ENCODE measurements around the gene TRIM56. TPM values are rescaled to one million over a fixed set of nuclear protein-coding genes. Genes with fewer than 3 reads are reported as not detected.

Gene TRIM56
- total and polyA plus RNA-seq, 9 of the 15 experiments (the other 6 are each of a cell fraction or from before 2014, with no cell fraction given): 2.0 to 29.7 (median 11.6) TPM

DNA sequence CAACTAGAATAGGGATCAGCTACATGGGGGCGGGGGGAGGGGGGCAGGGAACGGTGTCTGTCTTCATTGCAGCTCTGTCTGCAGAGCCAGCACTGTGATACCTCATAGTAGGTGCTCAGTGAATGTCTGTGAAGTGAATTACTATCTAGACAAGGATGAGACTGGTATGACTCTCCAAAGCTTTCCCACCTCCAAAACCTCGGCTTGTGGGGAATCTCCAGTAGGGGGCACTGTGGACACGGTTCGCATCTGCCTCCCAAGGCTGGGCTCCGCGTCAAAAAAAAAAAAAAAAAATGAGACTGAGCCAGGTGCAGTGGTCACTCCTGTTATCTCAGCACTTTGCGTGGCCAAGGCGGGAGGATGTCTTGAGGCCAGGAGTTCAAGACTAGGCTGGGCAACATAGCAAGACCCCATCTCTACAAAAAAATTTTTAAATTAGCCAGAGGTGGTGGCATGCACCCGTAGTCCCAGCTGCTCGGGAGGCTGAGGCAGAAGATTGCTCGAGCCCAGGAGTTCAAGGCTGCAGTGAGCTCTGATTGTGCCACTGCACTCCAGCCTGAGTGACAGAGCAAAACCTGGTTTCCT, 9.6 kb downstream of the TRIM56 start (continued):
- TF ChIP-seq, protein P1, sequence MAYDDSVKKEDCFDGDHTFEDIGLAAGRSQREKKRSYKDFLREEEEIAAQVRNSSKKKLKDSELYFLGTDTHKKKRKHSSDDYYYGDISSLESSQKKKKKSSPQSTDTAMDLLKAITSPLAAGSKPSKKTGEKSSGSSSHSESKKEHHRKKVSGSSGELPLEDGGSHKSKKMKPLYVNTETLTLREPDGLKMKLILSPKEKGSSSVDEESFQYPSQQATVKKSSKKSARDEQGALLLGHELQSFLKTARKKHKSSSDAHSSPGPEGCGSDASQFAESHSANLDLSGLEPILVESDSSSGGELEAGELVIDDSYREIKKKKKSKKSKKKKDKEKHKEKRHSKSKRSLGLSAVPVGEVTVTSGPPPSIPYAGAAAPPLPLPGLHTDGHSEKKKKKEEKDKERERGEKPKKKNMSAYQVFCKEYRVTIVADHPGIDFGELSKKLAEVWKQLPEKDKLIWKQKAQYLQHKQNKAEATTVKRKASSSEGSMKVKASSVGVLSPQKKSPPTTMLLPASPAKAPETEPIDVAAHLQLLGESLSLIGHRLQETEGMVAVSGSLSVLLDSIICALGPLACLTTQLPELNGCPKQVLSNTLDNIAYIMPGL (CRISPR knock-in tag; IDR thresholded peaks at IDR 0.05): no peak
- TF ChIP-seq FOXM1 (IDR thresholded peaks at IDR 0.05; ENCODE audit: low read depth) (0 out of 2 replicates have a peak, but pooled peaks have one; percentile 18), FOXM1 (CRISPR knock-in tag; IDR thresholded peaks at IDR 0.05; ENCODE audit: low read depth) (no peak), MIER1 (IDR thresholded peaks at IDR 0.05; ENCODE audit: low read depth) (no peak), HDGF (IDR thresholded peaks at IDR 0.05) (peak; percentile 37; the same call in 1 of the 2 replicates), POLR2B (IDR thresholded peaks at IDR 0.05; ENCODE audit: low read depth, partially characterized antibody) (peak; percentile 16), CBX3 (IDR thresholded peaks at IDR 0.05; ENCODE audit: borderline replicate concordance in 1 of 2, low read length in 2 of 2) (0 out of 3 replicates have a peak, but pooled peaks of 1 of the 2 experiments have one; percentile 49), SMARCE1 (IDR thresholded peaks at IDR 0.05) (0 out of 2 replicates have a peak, but pooled peaks have one; percentile 42), MCM5 (IDR thresholded peaks at IDR 0.05; ENCODE audit: low read depth) (no peak), RAD21 (CRISPR knock-in tag; conservative IDR thresholded peaks at IDR 0.05 in 1 of 2, IDR thresholded peaks at IDR 0.05 in 1 of 2) (peak; percentile 43 to 64), HDAC1 (IDR thresholded peaks at IDR 0.05) (0 out of 4 replicates have a peak, but pooled peaks of 1 of the 2 experiments have one; percentile 18), GATA2 (CRISPR knock-in tag; IDR thresholded peaks at IDR 0.05) (peak; percentile 25; the same call in 1 of the 2 replicates), RBM39 (optimal IDR thresholded peaks at IDR 0.05; ENCODE audit: low read depth, low read length) (no peak), MAFG (tag; conservative IDR thresholded peaks at IDR 0.05) (0 out of 2 replicates have a peak, but pooled peaks have one; percentile 21), ZNF239 (CRISPR knock-in tag; IDR thresholded peaks at IDR 0.05) (no peak), ZNF766 (CRISPR knock-in tag; conservative IDR thresholded peaks at IDR 0.05) (no peak), PHF21A (IDR thresholded peaks at IDR 0.05; ENCODE audit: borderline replicate concordance, low read depth) (peak; percentile 44; the same call in 1 of the 2 replicates), EP400 (IDR thresholded peaks at IDR 0.05) (peak; percentile 33; the same call in 1 of the 2 replicates), ZBTB7A (IDR thresholded peaks at IDR 0.05; ENCODE audit: borderline replicate concordance, control insufficient read depth, low read depth, low read length) (peak; percentile 46; the same call in 1 of the 2 replicates), SMAD2 (IDR thresholded peaks at IDR 0.05; ENCODE audit: low read depth, low read length) (no peak)
- TF ChIP-seq, protein P2, sequence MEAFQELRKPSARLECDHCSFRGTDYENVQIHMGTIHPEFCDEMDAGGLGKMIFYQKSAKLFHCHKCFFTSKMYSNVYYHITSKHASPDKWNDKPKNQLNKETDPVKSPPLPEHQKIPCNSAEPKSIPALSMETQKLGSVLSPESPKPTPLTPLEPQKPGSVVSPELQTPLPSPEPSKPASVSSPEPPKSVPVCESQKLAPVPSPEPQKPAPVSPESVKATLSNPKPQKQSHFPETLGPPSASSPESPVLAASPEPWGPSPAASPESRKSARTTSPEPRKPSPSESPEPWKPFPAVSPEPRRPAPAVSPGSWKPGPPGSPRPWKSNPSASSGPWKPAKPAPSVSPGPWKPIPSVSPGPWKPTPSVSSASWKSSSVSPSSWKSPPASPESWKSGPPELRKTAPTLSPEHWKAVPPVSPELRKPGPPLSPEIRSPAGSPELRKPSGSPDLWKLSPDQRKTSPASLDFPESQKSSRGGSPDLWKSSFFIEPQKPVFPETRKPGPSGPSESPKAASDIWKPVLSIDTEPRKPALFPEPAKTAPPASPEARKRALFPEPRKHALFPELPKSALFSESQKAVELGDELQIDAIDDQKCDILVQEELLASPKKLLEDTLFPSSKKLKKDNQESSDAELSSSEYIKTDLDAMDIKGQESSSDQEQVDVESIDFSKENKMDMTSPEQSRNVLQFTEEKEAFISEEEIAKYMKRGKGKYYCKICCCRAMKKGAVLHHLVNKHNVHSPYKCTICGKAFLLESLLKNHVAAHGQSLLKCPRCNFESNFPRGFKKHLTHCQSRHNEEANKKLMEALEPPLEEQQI (IDR thresholded peaks at IDR 0.05): no peak
- TF ChIP-seq, protein P3, sequence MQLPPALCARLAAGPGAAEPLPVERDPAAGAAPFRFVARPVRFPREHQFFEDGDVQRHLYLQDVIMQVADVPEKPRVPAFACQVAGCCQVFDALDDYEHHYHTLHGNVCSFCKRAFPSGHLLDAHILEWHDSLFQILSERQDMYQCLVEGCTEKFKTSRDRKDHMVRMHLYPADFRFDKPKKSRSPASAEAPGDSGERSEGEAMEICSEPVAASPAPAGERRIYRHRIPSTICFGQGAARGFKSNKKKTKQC (CRISPR knock-in tag; IDR thresholded peaks at IDR 0.05): 0 out of 2 replicates have a peak, but pooled peaks have one; percentile 20

Measured in K562 (cell line).